ENCODE measurements around the gene SMAD4. TPM values are rescaled to one million over a fixed set of nuclear protein-coding genes. Genes with fewer than 3 reads are reported as not detected.

Gene SMAD4
- total and polyA plus RNA-seq, 4 donors = 9.3 to 65.3 (median 29.1) TPM

DNA sequence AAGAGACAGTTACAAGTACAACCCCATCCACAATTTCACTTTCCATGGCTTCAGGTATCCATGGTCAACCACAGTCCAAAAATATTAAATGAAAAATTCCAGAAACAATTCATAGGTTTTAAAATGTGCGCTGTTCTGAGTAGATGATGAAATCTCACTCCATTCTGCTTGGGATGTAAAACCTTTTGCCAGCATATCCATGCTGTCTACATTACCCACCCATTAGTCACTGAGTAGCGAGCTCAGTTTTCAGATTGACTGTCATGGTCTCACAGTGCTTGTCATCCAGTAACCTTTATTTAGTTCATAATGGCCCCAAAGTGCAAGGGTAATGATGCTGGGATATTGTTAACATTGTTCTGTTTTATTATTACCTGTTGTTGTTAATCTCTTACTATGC lies 40.5 kb downstream of the SMAD4 start:
- no peak for DNase-seq (ENCODE audit: low spot score)
- Histone ChIP-seq H3K4me3 (ENCODE audit: low read depth in 1 of 3, low read length in 3 of 3) (no peak overlapping the region), H3K27me3 (ENCODE audit: control insufficient read depth in 4 of 4, insufficient read depth in 4 of 4, low read length in 3 of 4) (no peaks in the 10 kb centered on the region), H3K4me1 (ENCODE audit: control insufficient read depth in 4 of 4, insufficient read depth in 4 of 4, low read length in 3 of 4) (no peaks in the 10 kb centered on the region), H3K27ac (ENCODE audit: low read depth in 1 of 2, low read length in 2 of 2) (no peak overlapping the region), H3K9me3 (ENCODE audit: control insufficient read depth in 4 of 4, low read length in 3 of 4) (no peaks in the 10 kb centered on the region), H3K9ac (ENCODE audit: low read depth in 1 of 2, low read length in 2 of 2) (no peak overlapping the region), H3K36me3 (ENCODE audit: control insufficient read depth in 4 of 4, insufficient read depth in 3 of 4, low read depth in 1 of 4, low read length in 3 of 4) (peaks cover 7 to 23% (median 14%) of the 10 kb centered on the region in 4 donors)
- 94% methylated on average over 2 of the region's 2 CpGs for WGBS
- TF ChIP-seq YY1 (IDR thresholded peaks at IDR 0.05) (no peak), RXRA (IDR thresholded peaks at IDR 0.05) (no peak), RAD21 (IDR thresholded peaks at IDR 0.05) (no peak), JUND (IDR thresholded peaks at IDR 0.05) (no peak), HNF4G (IDR thresholded peaks at IDR 0.05) (no peak), GABPA (IDR thresholded peaks at IDR 0.05 in 1 of 2, conservative IDR thresholded peaks at IDR 0.05 in 1 of 2) (no peak), SP1 (IDR thresholded peaks at IDR 0.05) (no peak), NR2F2 (IDR thresholded peaks at IDR 0.05) (no peak)
- TF ChIP-seq, protein P1, sequence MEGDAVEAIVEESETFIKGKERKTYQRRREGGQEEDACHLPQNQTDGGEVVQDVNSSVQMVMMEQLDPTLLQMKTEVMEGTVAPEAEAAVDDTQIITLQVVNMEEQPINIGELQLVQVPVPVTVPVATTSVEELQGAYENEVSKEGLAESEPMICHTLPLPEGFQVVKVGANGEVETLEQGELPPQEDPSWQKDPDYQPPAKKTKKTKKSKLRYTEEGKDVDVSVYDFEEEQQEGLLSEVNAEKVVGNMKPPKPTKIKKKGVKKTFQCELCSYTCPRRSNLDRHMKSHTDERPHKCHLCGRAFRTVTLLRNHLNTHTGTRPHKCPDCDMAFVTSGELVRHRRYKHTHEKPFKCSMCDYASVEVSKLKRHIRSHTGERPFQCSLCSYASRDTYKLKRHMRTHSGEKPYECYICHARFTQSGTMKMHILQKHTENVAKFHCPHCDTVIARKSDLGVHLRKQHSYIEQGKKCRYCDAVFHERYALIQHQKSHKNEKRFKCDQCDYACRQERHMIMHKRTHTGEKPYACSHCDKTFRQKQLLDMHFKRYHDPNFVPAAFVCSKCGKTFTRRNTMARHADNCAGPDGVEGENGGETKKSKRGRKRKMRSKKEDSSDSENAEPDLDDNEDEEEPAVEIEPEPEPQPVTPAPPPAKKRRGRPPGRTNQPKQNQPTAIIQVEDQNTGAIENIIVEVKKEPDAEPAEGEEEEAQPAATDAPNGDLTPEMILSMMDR (IDR thresholded peaks at IDR 0.05; ENCODE audit: low read depth, low read length, missing input control) = no peak
- TF ChIP-seq, protein P2, sequence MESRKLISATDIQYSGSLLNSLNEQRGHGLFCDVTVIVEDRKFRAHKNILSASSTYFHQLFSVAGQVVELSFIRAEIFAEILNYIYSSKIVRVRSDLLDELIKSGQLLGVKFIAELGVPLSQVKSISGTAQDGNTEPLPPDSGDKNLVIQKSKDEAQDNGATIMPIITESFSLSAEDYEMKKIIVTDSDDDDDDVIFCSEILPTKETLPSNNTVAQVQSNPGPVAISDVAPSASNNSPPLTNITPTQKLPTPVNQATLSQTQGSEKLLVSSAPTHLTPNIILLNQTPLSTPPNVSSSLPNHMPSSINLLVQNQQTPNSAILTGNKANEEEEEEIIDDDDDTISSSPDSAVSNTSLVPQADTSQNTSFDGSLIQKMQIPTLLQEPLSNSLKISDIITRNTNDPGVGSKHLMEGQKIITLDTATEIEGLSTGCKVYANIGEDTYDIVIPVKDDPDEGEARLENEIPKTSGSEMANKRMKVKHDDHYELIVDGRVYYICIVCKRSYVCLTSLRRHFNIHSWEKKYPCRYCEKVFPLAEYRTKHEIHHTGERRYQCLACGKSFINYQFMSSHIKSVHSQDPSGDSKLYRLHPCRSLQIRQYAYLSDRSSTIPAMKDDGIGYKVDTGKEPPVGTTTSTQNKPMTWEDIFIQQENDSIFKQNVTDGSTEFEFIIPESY (IDR thresholded peaks at IDR 0.05) = no peak
- TF ChIP-seq, protein P3, sequence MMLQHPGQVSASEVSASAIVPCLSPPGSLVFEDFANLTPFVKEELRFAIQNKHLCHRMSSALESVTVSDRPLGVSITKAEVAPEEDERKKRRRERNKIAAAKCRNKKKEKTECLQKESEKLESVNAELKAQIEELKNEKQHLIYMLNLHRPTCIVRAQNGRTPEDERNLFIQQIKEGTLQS (IDR thresholded peaks at IDR 0.05) = no peak
- TF ChIP-seq, protein P4, sequence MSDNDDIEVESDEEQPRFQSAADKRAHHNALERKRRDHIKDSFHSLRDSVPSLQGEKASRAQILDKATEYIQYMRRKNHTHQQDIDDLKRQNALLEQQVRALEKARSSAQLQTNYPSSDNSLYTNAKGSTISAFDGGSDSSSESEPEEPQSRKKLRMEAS (IDR thresholded peaks at IDR 0.05) = no peak

DNA sequence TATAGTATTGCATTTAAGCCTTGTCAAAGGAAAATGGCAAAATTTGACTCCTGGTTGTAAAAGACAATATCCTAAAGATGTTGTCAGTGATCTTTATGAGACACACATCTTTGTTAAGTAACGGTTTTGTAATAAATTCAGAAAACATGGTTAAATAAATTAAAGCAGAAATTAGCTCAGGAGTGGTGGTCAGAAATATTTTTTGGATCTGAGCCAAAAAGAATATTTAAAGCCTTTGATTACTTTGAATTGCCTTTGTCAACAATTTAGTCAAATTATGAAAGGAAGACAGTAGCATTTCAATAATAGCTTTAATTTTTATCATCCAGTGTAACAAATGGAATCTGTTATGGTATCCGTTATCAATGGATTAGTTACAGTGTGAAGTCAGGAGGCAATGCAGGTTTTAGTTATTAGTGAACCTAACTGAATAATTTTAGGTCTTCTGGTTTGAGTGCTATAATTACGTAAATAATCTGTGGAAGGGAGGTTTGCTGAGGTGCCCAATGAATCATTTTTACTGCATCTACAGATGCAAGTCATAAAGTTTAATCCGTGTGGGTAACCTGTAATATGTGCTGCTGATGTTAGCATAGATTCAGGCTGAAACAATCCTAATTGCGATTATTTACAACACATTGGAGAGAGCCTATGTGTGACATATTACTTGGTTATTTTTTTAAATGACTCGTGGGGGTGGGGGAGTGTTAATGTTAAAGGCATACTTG lies 42.7 kb downstream of the SMAD4 start:
- TF ChIP-seq, protein P1 (IDR thresholded peaks at IDR 0.05; ENCODE audit: low read depth, low read length, missing input control) = no peak
- TF ChIP-seq YY1 (IDR thresholded peaks at IDR 0.05) (no peak), FOXA1 (IDR thresholded peaks at IDR 0.05) (no peak)
- Histone ChIP-seq H3K36me3 (ENCODE audit: control insufficient read depth in 4 of 4, insufficient read depth in 3 of 4, low read depth in 1 of 4, low read length in 3 of 4) (peaks cover 6 to 29% (median 26%) of the 10 kb centered on the region in 4 donors), H3K27ac (ENCODE audit: low read depth in 1 of 2, low read length in 2 of 2) (no peak overlapping the region), H3K4me1 (ENCODE audit: control insufficient read depth in 4 of 4, insufficient read depth in 4 of 4, low read length in 3 of 4) (no peaks in the 10 kb centered on the region), H3K9me3 (ENCODE audit: control insufficient read depth in 4 of 4, low read length in 3 of 4) (no peaks in the 10 kb centered on the region), H3K9ac (ENCODE audit: low read depth in 1 of 2, low read length in 2 of 2) (no peak overlapping the region), H3K4me3 (ENCODE audit: low read depth in 1 of 3, low read length in 3 of 3) (no peak overlapping the region), H3K27me3 (ENCODE audit: control insufficient read depth in 4 of 4, insufficient read depth in 4 of 4, low read length in 3 of 4) (no peaks in the 10 kb centered on the region)
- WGBS = 97% methylated on average over 6 of the region's 6 CpGs
- no peak for DNase-seq (ENCODE audit: low spot score)

Measured in liver (tissue), 9 donors.